ENCODE results near the gene ERC2.

ERC2 gene

DNA sequence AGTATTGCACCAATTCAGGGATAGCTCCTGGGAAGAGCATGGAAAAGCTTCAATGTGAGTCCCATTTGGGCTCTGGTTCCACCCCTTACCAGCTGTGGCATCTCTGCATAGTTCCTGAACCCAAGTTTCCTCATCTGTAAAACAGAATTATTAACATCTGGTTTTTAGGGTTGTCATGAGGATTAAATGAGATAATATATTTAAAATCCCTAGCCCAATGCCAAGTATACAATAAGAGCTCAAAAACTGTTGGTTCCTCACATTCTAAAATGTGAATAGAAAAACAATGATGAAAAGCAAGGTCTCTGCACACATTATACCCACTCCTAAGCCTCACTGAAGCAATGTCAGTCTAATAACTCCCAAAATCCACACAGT lies 743.9 kb downstream of the ERC2 start:
- Histone ChIP-seq H3K9me3 (ENCODE audit: control insufficient read depth, low read depth, low read length) (no peaks in the 10 kb centered on the region), H3K36me3 (ENCODE audit: control insufficient read depth, low read depth, low read length) (no peaks in the 10 kb centered on the region), H3K4me1 (ENCODE audit: control insufficient read depth, low read depth, low read length) (peaks cover 13% of the 10 kb centered on the region), H3K27ac (ENCODE audit: low read length) (no peak overlapping the region), H3K9ac (ENCODE audit: low read length) (no peak overlapping the region), H3K4me3 (ENCODE audit: low read length) (no peak overlapping the region), H3K27me3 (ENCODE audit: control insufficient read depth, insufficient read depth, low read length) (no peaks in the 10 kb centered on the region)

DNA sequence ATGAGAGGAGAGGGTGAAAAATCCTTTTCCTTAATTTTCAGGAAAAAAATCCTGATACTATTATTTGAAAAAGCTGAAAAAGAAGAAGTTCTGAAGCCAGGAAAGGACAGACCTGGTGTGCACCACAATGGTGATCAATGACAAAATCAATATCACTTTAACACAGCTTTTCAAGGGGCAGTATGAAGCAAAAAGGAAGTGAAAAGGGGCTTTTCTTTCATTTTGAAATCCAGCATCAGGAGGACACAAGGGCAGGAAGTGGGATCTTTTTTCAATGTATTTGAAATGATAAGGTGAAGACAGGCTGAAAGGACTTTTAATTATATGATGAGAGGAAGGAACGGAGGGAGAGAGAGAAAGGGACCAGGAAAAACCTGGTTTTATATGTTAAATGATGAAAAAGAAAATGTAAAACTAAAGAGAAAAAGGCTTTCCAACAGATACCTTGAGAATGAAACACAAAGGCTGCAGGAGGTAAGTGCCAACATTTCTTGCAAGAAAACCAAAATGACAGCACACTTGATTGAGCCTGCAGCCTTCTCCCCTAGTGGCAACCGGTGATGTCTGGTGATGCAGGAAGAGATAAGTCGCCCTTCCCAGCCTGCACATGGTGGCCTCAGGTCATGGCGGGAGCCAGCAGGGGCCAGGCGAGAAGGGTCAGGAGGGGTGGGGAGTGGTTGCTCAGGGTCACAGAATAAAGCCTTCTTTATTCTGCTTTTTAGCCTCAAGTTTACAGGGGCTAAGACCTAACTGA lies 744.4 kb downstream of the ERC2 start:
- no peaks in the 10 kb centered on the region for H3K9me3 ChIP-seq (ENCODE audit: control insufficient read depth, low read depth, low read length)
- H3K27ac ChIP-seq (ENCODE audit: low read length), result no peak overlapping the region

DNA sequence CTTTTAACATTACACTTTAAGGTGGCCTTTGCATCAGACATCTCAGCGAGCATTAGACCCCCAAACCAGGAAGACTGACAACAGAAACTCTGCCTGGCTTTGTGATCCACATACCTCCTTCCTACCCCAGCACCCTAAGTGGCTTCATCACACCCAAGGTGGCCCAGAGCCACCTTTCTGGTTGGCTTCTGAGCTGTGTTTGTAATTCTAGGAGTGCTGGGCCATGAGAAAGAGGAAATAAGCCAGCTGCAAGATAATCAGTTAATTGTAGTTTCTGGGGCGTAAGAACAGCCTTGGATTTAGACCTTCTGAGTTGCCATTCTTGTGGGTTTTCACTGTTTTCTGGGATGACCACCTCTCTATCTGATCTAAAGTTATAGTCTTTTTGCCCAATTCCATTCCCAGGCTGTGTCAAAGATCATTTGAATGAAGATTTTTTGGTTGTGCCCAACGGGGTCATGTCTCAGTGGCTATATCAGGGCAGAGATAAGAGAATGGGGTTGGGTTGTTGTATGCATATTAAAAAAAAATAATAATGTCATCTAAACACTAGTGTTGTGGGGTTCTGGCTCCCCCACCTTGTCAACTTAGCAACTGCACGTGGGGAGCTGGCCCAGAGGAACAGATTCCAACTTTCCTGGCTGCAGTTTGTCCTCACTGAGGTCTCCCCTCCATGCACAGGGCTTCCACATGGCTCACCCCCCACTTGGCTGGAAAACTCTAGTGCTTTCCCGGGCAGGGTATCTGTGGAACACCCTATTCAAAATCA lies 746.4 kb downstream of the ERC2 start:
- Histone ChIP-seq H3K27me3 (ENCODE audit: control insufficient read depth, insufficient read depth, low read length) (no peaks in the 10 kb centered on the region), H3K36me3 (ENCODE audit: control insufficient read depth, low read depth, low read length) (no peaks in the 10 kb centered on the region), H3K4me1 (ENCODE audit: control insufficient read depth, low read depth, low read length) (peaks cover 13% of the 10 kb centered on the region), H3K27ac (ENCODE audit: low read length) (no peak overlapping the region), H3K9ac (ENCODE audit: low read length) (no peak overlapping the region), H3K9me3 (ENCODE audit: control insufficient read depth, low read depth, low read length) (no peaks in the 10 kb centered on the region), H3K4me3 (ENCODE audit: low read length) (no peak overlapping the region)

More for the DNA sequence above, 744.4 kb downstream of the ERC2 start:
- H3K4me1 ChIP-seq (ENCODE audit: control insufficient read depth, low read depth, low read length), result peaks cover 13% of the 10 kb centered on the region
- H3K36me3 ChIP-seq (ENCODE audit: control insufficient read depth, low read depth, low read length), result no peaks in the 10 kb centered on the region
- H3K27me3 ChIP-seq (ENCODE audit: control insufficient read depth, insufficient read depth, low read length), result no peaks in the 10 kb centered on the region
- no peak overlapping the region for H3K9ac ChIP-seq (ENCODE audit: low read length)
- no peak overlapping the region for H3K4me3 ChIP-seq (ENCODE audit: low read length)

DNA sequence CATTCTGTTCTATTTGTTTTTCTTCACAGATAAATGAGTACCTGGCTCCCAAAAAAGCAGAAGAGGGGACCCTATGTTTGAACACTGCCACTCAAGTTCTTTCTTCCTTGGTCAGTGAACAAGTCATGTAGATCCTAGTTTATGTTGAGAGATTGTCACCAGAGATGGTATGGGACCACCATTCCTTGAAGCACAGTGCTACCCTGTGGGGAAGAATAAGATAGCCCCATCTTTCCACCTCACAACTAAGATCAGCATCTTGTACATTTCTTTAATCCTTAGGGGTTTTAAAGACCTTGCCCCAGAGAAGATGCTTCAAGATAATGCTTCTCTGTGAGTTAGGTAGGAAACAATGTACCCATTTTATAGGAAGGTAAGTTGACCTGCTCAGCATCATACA lies 747.7 kb downstream of the ERC2 start:
- Histone ChIP-seq H3K9me3 (ENCODE audit: control insufficient read depth, low read depth, low read length) (no peaks in the 10 kb centered on the region), H3K4me1 (ENCODE audit: control insufficient read depth, low read depth, low read length) (peaks cover 6% of the 10 kb centered on the region), H3K4me3 (ENCODE audit: low read length) (no peak overlapping the region), H3K27me3 (ENCODE audit: control insufficient read depth, insufficient read depth, low read length) (no peaks in the 10 kb centered on the region), H3K36me3 (ENCODE audit: control insufficient read depth, low read depth, low read length) (no peaks in the 10 kb centered on the region), H3K9ac (ENCODE audit: low read length) (no peak overlapping the region), H3K27ac (ENCODE audit: low read length) (no peak overlapping the region)

DNA sequence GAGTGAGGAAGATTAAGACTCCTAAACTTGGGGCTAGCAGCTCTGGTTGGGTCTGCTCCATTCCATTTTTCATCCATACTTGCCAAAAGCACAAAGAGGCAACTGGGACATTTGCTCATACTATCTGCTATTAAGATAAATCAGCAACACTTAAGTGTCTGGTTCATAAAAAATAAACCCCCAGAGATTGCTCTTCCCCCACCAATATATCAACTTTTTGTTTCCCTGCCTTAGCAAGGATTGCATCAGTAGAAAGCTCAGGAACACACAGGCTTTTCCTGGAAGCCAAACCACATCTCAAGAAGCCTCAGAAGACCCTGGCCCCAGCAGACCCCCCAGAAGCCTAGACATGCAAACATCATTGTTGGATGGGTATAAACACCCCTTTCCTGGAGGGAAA lies 748.8 kb downstream of the ERC2 start:
- no peak overlapping the region for H3K4me3 ChIP-seq (ENCODE audit: low read length)
- H3K27me3 ChIP-seq (ENCODE audit: control insufficient read depth, insufficient read depth, low read length), result no peaks in the 10 kb centered on the region
- no peak overlapping the region for H3K9ac ChIP-seq (ENCODE audit: low read length)
- no peaks in the 10 kb centered on the region for H3K9me3 ChIP-seq (ENCODE audit: control insufficient read depth, low read depth, low read length)
- H3K4me1 ChIP-seq (ENCODE audit: control insufficient read depth, low read depth, low read length), result no peaks in the 10 kb centered on the region
- no peak overlapping the region for H3K27ac ChIP-seq (ENCODE audit: low read length)
- H3K36me3 ChIP-seq (ENCODE audit: control insufficient read depth, low read depth, low read length), result no peaks in the 10 kb centered on the region

DNA sequence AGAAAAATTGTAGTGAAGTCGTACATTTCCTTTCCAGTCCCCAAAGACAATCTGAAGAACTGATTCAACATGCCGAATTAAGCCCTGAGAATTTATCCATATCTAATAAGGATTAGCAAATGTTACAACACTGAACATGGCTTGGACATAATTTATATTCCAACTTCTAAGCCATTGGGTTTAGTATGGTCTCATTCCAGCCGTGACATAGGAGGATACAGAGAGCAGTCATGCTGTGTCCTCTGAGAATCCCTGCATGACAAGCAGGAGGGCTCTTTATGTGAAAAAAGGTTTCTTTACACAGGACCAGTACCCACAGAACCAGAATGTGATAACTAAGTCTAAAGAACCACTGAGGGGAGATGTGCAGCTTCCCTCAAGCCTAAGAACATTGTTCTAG lies 749.3 kb downstream of the ERC2 start:
- no peak overlapping the region for H3K9ac ChIP-seq (ENCODE audit: low read length)
- H3K27me3 ChIP-seq (ENCODE audit: control insufficient read depth, insufficient read depth, low read length), result no peaks in the 10 kb centered on the region
- H3K9me3 ChIP-seq (ENCODE audit: control insufficient read depth, low read depth, low read length), result no peaks in the 10 kb centered on the region
- no peaks in the 10 kb centered on the region for H3K4me1 ChIP-seq (ENCODE audit: control insufficient read depth, low read depth, low read length)
- no peak overlapping the region for H3K27ac ChIP-seq (ENCODE audit: low read length)
- no peak overlapping the region for H3K4me3 ChIP-seq (ENCODE audit: low read length)
- H3K36me3 ChIP-seq (ENCODE audit: control insufficient read depth, low read depth, low read length), result no peaks in the 10 kb centered on the region

DNA sequence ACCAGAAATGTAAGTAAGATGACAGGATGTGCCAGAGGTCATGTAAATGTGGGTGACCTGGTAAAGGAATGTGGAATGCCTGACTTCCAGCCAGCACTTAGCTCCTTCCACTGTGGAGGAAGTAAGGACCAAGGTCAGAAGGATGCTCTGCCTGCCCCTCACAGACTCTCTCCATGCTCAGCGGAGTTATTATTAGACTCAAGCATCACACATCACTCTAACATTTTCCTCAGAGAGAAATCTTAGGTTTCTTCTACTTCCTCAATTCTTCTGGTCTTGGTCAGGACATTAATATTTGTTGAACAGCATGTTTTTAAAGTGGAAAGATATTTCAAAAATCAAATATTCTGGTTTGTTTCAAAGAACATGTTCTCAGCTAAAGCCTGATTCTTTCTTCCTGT lies 749.7 kb downstream of the ERC2 start:
- H3K9ac ChIP-seq (ENCODE audit: low read length), result no peak overlapping the region
- H3K4me3 ChIP-seq (ENCODE audit: low read length), result no peak overlapping the region
- H3K36me3 ChIP-seq (ENCODE audit: control insufficient read depth, low read depth, low read length), result no peaks in the 10 kb centered on the region
- no peaks in the 10 kb centered on the region for H3K4me1 ChIP-seq (ENCODE audit: control insufficient read depth, low read depth, low read length)
- no peaks in the 10 kb centered on the region for H3K27me3 ChIP-seq (ENCODE audit: control insufficient read depth, insufficient read depth, low read length)
- no peak overlapping the region for H3K27ac ChIP-seq (ENCODE audit: low read length)
- H3K9me3 ChIP-seq (ENCODE audit: control insufficient read depth, low read depth, low read length), result no peaks in the 10 kb centered on the region

DNA sequence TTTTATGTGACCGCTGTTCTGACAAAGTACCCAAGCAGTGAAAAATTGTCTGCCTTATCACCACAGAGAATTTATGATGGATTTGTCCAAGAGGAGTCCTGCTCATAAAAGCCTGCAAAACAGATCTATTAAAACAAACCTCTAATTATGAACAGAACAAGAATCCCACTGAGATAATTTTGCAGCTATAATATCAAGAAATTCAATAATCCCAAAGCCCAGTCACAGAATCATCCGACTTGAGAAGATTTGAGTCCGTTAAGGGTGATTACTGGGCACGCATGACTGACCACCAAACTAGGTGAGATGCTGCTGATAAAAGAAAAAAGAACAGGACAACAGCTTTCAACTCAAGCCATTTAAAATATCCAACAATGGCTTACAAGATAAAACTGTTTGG lies 750.2 kb downstream of the ERC2 start:
- Histone ChIP-seq H3K27ac (ENCODE audit: low read length) (no peak overlapping the region), H3K9me3 (ENCODE audit: control insufficient read depth, low read depth, low read length) (no peaks in the 10 kb centered on the region), H3K4me1 (ENCODE audit: control insufficient read depth, low read depth, low read length) (no peaks in the 10 kb centered on the region), H3K4me3 (ENCODE audit: low read length) (no peak overlapping the region), H3K36me3 (ENCODE audit: control insufficient read depth, low read depth, low read length) (no peaks in the 10 kb centered on the region), H3K9ac (ENCODE audit: low read length) (no peak overlapping the region), H3K27me3 (ENCODE audit: control insufficient read depth, insufficient read depth, low read length) (no peaks in the 10 kb centered on the region)

DNA sequence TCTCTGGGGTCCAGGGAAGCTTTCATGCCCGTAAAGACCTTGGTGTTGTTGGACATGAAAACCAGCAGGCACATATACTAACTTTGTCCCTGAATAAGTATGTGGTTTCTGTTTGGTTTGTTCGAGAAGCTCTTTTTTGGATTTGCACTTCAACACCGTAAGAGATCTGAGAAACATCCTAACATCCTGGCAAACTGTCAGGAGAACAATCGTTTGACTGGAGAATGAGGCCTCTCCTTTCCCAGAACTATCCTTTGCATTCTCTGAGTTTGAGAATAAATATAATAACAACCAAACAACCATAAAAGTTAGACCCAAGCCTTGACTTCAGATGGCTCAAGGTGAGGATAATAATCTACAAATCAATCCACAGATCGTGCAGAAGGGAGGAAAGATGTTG lies 750.8 kb downstream of the ERC2 start:
- H3K4me1 ChIP-seq (ENCODE audit: control insufficient read depth, low read depth, low read length), result no peaks in the 10 kb centered on the region
- no peaks in the 10 kb centered on the region for H3K36me3 ChIP-seq (ENCODE audit: control insufficient read depth, low read depth, low read length)
- no peak overlapping the region for H3K9ac ChIP-seq (ENCODE audit: low read length)
- H3K9me3 ChIP-seq (ENCODE audit: control insufficient read depth, low read depth, low read length), result no peaks in the 10 kb centered on the region
- H3K27ac ChIP-seq (ENCODE audit: low read length), result no peak overlapping the region
- no peaks in the 10 kb centered on the region for H3K27me3 ChIP-seq (ENCODE audit: control insufficient read depth, insufficient read depth, low read length)
- no peak overlapping the region for H3K4me3 ChIP-seq (ENCODE audit: low read length)

DNA sequence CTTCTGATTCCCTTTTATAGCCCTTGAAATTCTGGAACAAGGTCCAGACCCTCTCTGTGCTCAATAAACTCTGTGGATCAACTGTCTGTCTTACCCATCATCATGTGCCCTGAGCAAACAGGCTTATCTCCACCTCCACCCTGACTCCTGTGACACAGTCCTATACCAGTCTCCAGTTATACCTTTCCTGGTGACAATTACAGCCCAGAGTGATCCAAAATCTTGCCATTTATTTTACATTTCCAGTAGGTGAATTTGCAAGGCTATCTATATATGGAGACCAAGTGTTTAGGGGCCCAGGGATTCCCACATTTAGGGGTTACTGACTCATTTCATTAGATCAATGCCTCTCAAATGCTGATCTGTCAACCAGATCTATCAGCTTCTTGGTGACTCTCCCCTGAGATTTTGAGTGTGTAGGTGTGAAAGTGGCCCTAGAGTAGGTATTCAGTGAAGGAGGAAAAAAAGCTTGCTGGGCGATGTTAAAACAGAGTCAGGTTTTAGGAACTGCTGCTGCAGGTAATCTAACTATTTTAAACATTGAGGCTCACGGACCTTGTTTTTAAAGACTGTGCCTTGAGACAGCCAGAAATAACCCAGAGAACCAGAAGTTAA lies 751.5 kb downstream of the ERC2 start:
- Histone ChIP-seq H3K27ac (ENCODE audit: low read length) (no peak overlapping the region), H3K4me3 (ENCODE audit: low read length) (no peak overlapping the region)

DNA sequence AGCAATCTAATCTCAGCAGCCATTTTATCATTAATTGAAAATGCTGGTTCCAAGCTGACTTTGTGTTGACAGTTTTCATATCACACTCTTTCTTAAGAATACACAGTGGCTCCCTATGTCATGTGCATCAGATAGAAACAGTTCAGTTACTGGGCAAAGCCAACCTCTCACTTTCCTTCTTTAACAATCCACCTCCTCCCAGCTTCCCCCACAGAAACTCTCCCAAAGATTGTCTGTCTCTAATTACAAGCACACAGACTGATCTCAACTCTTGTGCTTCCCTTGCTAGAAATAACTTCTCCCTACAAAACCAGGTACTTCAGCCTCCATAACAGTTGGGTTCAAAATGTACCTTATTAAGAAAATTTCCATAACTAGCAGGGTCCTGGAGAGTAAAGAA lies 752.2 kb downstream of the ERC2 start:
- no peaks in the 10 kb centered on the region for H3K36me3 ChIP-seq (ENCODE audit: control insufficient read depth, low read depth, low read length)
- no peaks in the 10 kb centered on the region for H3K9me3 ChIP-seq (ENCODE audit: control insufficient read depth, low read depth, low read length)
- H3K27me3 ChIP-seq (ENCODE audit: control insufficient read depth, insufficient read depth, low read length), result no peaks in the 10 kb centered on the region
- H3K4me1 ChIP-seq (ENCODE audit: control insufficient read depth, low read depth, low read length), result no peaks in the 10 kb centered on the region
- H3K4me3 ChIP-seq (ENCODE audit: low read length), result no peak overlapping the region
- no peak overlapping the region for H3K9ac ChIP-seq (ENCODE audit: low read length)
- no peak overlapping the region for H3K27ac ChIP-seq (ENCODE audit: low read length)

More for the DNA sequence above, 751.5 kb downstream of the ERC2 start:
- Histone ChIP-seq H3K9me3 (ENCODE audit: control insufficient read depth, low read depth, low read length) (no peaks in the 10 kb centered on the region), H3K36me3 (ENCODE audit: control insufficient read depth, low read depth, low read length) (no peaks in the 10 kb centered on the region), H3K27me3 (ENCODE audit: control insufficient read depth, insufficient read depth, low read length) (no peaks in the 10 kb centered on the region), H3K9ac (ENCODE audit: low read length) (no peak overlapping the region), H3K4me1 (ENCODE audit: control insufficient read depth, low read depth, low read length) (no peaks in the 10 kb centered on the region)

Measured in iPS-18a (cell line).